HG02840 (cell line): Measurements from ENCODE around the gene PCBP3.
"Not testable (repeated sequence)": the region's sequence is repeated elsewhere in the genome, so short reads cannot be mapped to it uniquely, and the experiment has no call there.

Source experiments
- ATAC-seq: cut with Tn5 transposase; IDR thresholded peaks from one replicate; pipeline ENCODE4 v1.9.1; 2021; ENCODE audit warnings: mild to moderate bottlenecking, moderate library complexity, moderate number of reproducible peaks; ENCODE audit not compliant: unreplicated experiment, low FRiP score

PCBP3 gene

DNA sequence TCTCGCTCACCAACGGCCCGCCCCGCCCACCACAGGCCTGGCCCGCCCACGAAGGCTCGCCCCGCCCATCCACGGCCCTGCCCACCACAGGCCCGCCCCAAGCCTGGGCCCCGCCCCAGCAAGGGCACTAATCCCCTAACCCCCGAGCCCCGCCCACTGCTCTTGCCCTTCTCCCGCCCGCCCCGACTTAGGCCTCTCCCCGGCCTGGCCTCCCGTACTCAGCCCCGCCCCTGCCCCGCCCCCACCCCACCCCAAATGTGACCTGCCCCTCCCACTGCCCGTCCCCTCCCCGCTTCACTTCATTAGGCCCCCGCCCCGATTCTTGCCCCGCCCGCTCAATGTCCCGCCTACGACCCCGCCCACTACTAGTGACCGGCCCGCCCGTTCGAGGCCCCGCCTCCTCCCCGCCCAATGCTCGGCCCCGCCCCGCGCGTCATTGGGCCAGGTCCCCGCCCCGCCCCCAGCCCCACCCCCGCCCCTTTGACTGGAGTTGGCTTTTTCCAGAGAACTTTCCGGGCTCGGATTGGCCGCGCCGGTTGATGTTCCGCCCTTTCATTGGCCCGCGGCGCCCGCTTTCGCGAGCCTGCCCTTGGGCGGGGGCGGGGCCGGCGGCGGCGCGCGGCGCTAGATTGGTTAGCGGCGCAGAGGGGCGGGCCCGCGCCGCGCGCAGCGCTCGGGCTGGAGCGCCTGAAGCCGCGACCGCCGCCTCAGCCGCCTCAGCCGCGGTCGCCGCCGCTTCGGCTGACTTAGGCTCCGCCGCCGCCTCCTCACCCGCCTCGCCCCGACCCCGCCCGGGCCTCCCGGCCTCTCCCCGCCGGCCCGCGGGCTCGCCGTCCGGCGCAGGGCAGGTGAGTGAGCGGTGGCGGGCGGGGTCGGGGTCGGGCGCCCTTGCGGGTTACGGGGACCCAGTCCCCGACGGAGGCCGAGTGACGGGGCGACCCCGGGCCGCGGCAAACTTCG is at the start of gene PCBP3:
Gene PCBP3 (plus strand): TSS at position 705 of the 960 bp plus-strand sequence. CDS start 206,361 bp downstream, outside the sequence.
- ATAC-seq, result no peak

DNA sequence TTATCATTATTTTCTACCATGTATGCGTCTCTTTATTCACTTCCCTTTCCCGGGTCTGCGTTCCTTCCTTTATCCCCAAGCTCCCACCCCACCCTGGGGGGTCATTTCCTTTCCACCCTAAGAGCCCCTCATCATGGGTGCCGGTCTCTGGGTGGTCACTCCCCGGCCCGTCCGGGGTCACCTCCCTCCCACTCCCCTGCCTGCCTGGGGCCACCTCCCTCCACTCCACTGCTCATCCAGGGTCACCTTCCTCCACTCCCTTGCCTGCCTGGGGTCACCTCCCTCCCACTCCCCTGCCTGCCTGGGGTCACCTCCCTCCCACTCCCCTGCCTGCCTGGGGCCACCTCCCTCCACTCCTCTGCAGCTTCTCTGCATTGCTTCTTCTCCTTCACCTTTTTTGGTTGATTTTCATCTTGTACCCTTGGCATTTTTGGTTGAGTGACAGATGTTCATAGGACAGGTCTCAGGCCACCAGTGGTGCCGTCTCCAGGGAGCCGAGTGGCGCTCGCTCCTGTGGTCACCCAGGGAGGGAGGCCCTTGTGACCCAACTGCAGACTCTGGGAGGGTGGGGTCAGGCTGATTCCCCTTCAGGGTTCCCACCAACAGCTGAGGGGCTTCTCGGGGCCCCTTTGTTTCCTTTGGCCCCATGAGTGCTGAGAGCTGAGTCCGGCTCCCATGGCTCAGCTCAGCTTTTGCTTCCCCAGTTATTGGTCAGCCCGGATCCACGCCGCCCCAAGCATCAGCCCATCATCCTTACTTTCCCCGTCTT is 48.6 kb upstream of the PCBP3 start:
- no peak for ATAC-seq

DNA sequence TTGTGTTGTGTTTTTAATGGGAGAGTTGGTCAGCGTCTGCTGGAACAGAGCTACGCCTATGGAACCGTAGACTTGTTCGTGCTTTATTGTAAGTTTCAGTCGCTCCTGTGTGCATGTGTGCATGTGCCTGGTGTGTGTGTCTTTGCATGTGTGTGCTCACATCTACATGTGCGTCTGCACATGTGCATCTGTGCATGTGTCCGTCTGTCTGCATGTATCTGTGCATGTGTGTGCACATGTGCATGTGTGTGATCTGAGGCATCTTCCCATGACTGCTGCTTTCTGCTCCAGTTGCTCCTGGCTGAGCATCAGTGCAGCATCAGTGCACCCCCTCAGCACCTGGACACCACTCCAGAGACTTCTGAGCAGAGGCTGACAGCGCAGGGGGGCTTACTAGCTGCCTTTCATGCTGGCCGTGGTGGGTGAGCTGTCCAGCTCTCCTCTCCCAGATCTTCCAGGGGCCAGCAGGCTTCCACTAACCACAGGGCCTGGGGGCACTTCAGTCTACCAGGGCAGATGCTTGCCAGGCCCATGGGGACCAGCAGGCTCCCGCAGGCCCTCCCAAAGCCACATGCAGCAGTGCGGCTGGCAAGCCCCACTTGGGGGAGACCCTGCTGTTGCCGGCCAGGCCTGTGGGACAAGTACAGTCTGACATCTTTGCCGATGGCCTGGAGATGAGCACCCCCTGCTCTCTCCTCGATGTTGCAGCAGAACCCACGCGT is 47.8 kb upstream of the PCBP3 start:
- ATAC-seq, result no peak

DNA sequence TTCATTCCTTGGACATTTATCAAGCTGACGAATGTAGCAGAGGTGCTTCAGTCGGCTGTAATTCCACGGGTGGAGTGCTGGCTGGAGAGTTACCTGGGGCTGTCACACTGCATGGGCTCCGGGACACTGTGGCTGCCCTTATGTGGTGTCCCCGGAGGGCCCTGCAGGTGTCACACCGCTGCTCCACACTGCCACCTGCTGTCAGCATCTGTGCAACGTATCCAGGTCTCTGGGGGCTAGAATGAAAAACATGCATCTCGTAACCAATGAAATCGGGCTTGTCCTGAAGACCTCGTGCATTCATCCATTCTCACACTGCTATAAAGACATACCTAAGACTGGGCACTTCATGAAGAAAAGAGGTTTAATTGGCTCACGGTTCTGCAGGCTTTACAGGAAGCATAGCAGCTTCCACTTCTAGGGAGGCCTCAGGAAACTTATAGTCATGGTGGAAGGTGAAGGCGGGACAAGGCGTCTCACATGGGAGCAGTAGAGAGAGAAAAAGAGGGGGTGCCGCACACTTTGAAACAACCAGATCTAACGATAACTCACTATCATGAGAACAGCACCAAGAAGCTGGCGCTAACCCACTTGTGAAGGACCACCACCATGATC is 46.7 kb upstream of the PCBP3 start:
- no peak for ATAC-seq

DNA sequence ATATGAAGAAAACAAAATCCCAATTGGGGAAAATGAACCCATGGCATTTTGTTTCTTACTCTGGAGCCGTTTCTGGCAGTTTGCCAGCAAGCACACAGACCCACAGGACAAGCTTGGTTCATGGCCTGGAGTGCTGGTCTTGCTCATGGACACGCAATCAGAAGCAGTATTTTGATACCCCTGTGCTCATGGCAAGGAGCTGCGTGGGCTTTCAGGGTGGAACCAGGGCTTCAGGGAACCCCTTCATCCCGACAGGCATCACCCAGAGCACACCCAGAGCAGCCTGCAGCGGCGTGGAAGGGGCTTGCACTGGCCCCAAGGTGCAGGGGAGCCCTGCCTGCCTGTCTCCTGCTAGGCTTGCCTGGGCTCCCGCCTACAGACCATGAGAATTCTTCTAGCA is 45.4 kb upstream of the PCBP3 start:
- ATAC-seq, result no peak

DNA sequence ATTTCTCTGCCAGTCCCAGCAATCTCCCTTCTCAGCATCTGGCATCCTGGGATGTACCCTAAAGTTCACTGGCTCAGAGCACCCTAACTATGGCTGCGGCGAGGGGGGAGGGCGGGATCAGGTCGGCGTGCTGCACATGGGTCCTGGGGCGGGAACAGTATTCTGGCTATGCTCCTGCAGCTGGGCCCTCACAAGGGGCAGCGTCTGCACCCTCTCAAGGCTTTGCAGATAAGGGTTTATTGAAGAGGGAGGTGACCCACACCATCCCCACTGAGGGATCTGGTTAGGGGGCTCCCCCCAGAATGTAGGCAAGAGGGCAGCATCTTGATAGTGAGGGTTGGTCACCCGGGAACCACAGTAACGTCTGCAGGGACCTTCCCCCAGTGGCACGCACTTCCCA is 44.9 kb upstream of the PCBP3 start:
- no peak for ATAC-seq

DNA sequence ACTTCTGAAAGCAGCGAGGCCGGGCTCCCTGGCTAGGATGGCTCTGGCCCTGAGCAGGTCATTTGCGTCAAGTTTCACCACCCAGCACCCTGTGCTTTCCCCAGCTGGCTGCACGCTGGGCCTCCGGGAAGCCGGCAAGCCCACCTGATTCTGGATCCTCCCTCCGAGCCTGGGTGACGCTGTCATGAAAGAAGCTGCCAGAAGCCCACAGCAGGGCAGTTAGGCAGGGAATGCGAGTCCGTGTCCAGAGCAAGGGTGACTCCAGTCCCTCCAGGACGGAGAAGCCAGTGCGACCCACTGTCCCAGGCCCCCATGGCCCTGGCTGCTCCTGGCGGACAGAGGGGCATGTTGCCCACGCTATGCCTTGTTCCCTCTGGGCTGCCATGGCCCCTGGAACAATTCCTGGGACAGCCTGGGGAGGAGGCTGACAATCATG is 44.4 kb upstream of the PCBP3 start:
- ATAC-seq, result no peak

DNA sequence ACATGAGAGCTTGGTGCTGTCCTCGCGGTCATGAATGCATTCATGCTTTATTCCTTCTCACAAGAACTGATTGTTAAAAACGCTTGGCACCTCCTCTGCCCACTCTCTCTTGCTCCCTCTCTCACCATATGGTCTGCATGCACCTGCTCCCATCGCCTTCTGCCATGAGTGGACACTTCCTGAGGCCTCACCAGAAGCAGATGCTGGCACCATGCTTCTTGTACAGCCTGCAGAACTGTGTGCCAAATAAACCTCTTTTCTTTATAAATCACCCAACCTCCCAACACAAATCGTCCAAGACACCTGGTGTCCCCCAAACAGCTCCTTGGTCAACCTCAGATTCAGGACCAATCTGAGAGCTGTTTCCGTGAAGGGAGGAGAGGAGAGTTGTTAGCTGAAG is 43.3 kb upstream of the PCBP3 start:
- no peak for ATAC-seq

DNA sequence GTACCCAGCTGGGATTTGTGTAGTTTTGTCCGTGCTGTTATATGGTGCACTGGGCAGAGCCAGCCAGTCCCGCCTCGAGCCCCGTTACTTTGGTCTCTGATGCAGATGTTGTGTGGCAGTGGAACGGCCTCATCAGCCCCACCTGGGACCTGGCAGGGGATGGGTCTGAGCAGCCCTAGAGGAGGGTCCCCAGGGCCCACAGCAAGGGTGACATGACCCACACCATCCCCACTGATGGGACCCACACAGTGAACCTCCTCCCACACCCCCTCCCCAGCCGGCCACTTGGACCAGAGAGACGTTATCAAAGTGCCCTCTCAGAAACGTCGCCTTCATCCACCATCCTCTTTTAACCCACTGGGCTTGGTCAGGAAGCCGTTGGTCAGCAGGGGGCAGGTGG is 42.0 kb upstream of the PCBP3 start:
- no peak for ATAC-seq

DNA sequence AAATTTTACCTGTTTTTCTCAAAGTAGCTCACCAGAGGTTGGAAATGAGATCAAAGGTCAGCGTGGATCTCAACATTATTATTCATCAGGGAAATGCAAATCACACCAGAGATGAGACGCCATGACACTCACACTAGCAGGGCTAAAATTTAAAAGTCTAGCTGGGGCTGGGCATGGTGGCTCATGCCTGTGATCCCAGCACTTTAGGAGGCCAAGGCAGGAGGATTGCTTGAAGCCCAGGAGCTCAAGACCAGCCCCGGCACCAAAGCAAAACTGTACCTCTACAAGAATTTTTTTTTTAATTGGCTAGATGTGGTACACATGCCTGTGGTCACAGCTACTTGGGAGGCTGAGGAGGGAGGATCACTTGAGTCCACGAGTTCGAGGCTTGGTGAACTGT is 41.4 kb upstream of the PCBP3 start:
- no peak for ATAC-seq

DNA sequence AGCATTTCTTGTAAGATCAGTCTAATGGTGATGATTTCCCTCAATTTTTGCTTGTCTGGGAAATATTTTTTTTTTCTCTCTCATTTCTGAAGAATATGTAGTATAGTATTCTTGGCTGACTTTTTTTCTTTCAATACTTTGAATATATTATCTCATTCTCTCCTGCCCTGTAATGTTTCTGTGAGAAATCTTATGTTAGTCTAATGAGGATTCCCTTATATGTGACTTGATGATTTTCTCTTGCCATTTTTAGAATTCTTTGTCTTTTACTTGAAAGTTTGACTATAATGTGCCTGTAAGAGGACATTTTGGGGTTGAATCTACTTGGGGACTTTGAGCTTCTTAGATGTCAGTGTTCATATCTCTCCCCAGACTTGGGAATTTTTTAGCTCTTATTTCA is 40.0 kb upstream of the PCBP3 start:
- no peak for ATAC-seq

DNA sequence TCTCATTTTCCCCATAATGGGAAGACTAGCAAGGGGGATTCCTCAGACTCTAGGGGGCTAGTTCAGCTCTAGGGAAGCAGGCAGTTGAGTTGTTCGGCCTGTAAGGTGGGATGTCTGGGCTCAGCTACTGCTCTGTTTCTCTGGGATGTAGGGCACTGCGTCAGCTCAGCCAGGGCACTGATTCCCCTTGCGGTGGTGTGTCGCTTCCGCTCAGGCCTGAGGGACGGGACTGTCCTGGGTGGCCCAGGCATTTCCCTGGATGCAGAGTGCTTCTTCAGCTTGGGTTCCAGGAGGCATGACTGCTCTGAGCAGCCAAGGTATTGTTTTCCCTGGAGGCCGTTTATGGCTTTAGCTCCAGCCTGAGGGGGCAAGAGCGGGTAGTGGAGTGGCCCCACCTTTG is 38.8 kb upstream of the PCBP3 start:
- not testable (repeated sequence) for ATAC-seq

DNA sequence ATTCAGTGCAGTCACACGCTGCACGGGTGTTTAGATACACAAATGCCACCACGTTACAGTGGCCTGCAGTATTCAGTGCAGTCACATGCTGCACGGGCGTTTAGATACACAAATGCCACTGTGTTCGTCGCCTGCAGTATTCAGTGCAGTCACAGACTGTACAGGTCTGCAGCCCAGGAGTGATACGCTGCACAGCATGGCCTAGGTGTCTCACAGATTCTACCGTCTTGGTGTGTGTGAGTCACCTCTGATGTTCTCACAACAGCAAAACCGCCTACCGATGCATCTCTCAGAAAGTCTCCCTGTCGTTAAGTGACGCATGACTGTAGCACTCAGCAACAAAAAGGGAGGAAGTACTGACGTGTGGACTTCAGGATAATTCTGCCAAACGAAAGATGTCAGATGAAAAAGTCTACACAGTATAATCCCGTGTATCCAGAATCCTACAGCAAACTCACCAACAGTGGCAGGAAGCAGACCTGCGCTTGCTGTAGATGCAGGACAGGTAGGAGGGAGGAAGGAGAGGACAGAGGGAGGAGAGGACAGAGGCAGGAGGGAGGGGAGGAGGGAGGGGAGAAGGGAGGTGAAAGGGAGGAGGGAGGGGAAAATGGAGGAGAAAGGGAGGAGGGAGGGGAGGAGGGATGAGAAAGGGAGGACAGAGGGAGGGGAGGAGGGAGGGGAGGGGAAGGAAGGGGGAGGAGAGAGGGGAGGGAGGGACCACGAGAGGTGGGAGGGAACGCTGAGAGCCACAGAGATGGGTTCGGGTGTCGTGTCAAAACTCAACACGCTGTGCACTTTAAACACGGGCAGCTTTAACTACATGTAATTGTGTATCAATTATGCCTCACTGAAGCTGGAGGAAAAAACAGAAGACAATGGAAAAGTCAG is 36.3 kb upstream of the PCBP3 start:
- ATAC-seq, result no peak

DNA sequence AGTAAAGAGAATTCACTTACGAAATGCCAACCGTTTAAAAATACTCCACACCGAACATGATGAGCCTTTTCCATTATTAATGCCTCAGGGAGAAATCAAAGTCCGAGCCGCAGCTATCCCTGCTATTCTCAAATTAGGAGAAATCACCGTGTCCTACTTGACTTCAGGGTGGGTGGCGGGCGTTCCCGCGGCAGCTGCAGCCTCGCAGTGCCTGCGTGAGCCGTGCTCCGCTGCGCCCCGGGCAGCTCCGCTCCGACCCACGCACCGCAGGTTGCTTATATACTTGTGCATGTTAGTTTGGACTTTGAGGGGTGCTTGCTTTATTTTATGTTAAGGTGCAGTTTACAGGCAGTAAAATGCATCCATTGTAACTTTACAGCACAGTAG is 35.6 kb upstream of the PCBP3 start:
- ATAC-seq, result no peak

DNA sequence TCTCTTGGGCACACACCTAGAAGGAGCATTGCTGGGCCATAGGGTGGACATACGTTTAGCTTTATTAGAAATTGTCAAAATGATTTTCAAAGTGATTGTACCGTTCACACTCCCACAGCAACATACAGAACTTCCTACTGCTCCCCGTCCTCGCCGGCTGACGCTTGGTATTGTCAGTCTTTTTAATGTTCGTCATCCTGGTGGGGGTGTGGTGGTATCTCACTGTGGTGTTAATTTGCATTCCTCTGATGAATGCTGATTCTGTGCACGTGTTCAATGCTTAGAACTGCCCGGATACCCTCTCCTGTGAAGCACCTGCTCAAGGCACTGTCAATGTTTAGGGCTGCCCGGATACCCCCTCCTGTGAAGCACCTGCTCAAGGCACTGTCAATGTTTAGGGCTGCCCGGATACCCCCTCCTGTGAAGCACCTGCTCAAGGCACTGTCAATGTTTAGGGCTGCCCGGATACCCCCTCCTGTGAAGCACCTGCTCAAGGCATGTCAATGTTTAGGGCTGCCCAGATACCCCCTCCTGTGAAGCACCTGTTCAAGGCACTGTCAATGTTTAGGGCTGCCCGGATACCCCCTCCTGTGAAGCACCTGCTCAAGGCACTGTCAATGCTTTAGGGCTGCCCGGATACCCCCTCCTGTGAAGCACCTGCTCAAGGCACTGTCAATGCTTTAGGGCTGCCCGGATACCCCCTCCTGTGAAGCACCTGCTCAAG is 34.6 kb upstream of the PCBP3 start:
- not testable (repeated sequence) for ATAC-seq

DNA sequence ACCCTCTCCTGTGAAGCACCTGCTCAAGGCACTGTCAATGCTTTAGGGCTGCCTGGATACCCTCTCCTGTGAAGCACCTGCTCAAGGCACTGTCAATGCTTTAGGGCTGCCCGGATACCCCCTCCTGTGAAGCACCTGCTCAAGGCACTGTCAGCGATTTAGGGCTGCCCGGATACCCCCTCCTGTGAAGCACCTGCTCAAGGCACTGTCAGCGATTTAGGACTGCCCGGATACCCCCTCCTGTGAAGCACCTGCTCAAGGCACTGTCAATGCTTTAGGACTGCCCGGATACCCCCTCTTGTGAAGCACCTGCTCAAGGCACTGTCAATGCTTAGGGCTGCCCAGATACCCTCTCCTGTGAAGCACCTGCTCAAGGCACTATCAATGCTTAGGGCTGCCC is 33.9 kb upstream of the PCBP3 start:
- ATAC-seq, result not testable (repeated sequence)

DNA sequence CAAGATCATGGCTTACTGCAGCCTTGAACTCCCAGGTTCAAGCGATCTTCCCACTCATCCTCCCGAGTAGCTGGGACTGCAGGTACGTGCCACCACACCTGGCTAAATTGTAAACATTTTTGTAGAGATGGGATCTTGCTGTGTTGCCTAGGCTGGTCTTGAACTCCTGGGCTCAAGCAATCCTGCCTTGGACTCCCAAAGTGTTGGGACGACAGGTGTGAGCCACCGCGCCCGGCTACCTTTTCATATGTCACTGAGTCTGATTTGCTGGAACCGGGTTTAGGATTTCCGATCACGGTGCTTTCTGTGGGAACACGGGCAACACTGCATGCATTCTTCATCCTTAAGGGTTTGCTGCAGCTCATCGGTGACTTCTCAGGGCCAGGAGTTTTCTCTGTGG is 32.2 kb upstream of the PCBP3 start:
- ATAC-seq, result no peak

DNA sequence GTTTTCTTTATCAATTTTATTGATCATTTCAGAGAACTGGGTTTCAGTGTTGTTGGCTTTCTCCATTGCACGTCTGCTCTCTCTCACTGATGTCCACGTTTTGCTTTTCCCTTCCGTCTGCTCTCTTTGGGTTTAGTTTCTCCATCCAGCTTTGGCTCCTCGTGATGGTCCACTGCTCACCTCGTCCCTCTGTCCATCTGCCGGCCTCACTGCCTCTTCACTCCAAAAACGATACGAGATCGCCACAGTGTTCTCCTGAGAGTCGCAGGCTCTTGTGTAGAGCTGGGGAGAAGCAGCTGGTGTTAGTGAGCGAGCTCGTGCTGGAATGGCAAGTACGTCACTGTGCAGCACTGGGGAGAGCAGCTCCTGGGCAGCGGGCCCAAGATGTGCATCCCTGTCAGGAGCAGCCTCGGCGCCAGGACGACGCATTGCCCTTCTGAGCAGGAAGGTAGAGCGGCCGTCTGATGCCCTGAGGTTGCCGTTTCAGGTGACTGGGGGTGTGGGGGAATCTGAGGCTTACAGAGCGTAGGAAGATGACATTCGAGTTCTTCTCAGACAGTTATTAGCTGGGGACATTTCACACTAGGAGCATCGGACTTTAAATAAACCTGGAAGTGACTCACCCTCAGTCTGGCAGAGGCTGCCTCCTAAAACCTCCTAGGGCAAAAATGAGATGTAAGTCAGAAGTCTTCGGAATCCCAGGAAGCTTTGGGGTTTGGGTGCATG is 31.4 kb upstream of the PCBP3 start:
- no peak for ATAC-seq
